Parathyroid adenoma (tissue), 2 donors: Measurements from ENCODE around the gene AGK.

ENCODE experiments used
- H2AFZ ChIP-seq: fragments of 300-600 bp; sonication (generic); one replicate; pipeline ENCODE4 v1.7.0; 2017; ENCODE audit warnings: antibody characterized with exemption, mild to moderate bottlenecking
- H3K27ac ChIP-seq: fragments of 300-600 bp; sonication (generic); one replicate; pipeline ENCODE4 v1.7.0; 2017
- H3K27me3 ChIP-seq: fragments of 300-600 bp; sonication (generic); one replicate; pipeline ENCODE4 v1.7.0; 2017; ENCODE audit warnings: low read length; ENCODE audit not compliant: control insufficient read depth, insufficient read depth
- H3K36me3 ChIP-seq: fragments of 300-600 bp; sonication (generic); one replicate; pipeline ENCODE4 v1.7.0; 2017; ENCODE audit warnings: low read length; ENCODE audit not compliant: control insufficient read depth, insufficient read depth
- H3K4me1 ChIP-seq: fragments of 300-600 bp; sonication (generic); one replicate; pipeline ENCODE4 v1.7.0; 2017; ENCODE audit warnings: control low read depth
- H3K4me2 ChIP-seq: fragments of 300-600 bp; sonication (generic); one replicate; pipeline ENCODE4 v1.7.0; 2017; ENCODE audit warnings: low read length
- H3K4me3 ChIP-seq: fragments of 300-600 bp; sonication (generic); one replicate; pipeline ENCODE4 v1.7.0; 2017; ENCODE audit warnings: low read depth, low read length
- H3K79me2 ChIP-seq: fragments of 300-600 bp; sonication (generic); one replicate; pipeline ENCODE4 v1.7.0; 2017; ENCODE audit warnings: control low read depth
- H3K9ac ChIP-seq: fragments of 300-600 bp; sonication (generic); one replicate; pipeline ENCODE4 v1.7.0; 2017; ENCODE audit warnings: mild to moderate bottlenecking
- H3K9me3 ChIP-seq: fragments of 300-600 bp; sonication (generic); one replicate; pipeline ENCODE4 v1.7.0; 2017; ENCODE audit warnings: low read length; ENCODE audit not compliant: control insufficient read depth
- CTCF ChIP-seq: fragments of 300-600 bp; sonication (generic); IDR thresholded peaks from one replicate; pipeline ENCODE4 v1.7.0; 2017; ENCODE audit warnings: antibody characterized with exemption, mild to moderate bottlenecking
- donor health status: primary hyperparathyroidism.

AGK gene

DNA sequence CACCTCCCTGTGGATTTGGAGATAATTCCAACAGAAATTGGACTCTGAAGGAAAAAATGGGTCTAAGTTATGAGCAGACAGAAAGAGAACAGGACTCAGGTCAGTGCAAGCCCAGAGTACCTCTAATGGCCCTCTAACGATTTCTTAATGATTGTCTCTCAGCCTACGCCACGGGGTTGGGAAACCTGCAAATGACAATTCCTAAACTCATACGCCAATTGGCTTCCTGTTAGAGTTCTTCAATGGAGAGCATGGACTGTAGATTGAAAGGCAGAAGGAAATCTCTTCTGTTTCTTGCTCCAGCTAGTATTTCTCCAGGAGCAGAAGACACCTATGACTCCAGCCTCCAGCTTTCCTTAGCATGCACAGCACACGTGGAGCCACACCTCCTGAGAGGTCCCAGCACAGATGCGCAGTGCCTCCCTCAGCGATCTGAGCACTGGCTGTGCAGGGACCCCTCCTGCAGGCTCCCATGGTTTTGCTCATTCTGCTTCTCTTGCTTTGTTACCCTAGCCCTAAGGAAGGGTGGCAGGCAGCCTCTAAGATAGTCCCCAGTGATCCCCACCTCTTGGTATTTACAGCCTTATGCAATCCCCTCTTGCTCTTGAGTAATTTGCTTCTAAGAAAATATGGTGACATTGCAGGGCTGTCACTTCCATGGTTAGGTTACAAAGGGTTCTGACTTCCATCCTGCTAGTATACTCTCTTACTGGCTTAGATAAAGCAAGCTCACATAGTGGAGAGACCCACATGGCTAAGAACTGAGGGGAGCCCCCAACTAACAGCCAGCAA, 120.7 kb downstream of the AGK start:
- Histone ChIP-seq H3K79me2 (no peaks in the 10 kb centered on the region), H3K9me3 (no peaks in the 10 kb centered on the region), H3K9ac (no peak overlapping the region), H2AFZ (no peak overlapping the region), H3K4me1 (no peaks in the 10 kb centered on the region), H3K4me2 (no peak overlapping the region), H3K36me3 (no peaks in the 10 kb centered on the region), H3K27ac (no peak overlapping the region), H3K27me3 (no peaks in the 10 kb centered on the region), H3K4me3 (no peak overlapping the region)
- no peak for TF ChIP-seq CTCF

DNA sequence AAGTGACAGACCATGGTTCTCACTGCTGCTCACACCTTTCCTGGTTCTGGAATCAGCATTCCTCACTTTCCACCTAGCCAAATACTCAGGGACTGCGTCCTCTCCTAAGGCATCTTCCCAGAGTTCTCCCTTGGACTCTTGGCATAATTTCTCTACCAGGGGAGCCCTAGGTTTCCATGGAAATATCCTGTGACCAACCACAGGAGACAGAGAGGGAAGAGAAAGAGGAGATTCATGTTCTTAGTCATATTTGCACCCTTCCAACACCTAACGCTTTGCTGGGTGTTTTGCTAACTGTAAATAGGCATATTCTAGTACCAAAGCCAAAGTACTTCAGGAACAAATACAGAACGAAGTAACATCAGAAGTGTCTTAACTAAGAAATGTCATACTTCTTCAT, 122.1 kb downstream of the AGK start:
- Histone ChIP-seq H3K4me1 (no peaks in the 10 kb centered on the region), H3K27me3 (no peaks in the 10 kb centered on the region)

GRCh38 chr7:141674171-141674671, 123.0 kb downstream of the AGK start:
- H3K4me2 ChIP-seq: no peak overlapping the region
- H3K36me3 ChIP-seq: no peaks in the 10 kb centered on the region
- no peak for TF ChIP-seq CTCF
- no peak overlapping the region for H2AFZ ChIP-seq
- no peak overlapping the region for H3K4me3 ChIP-seq
- no peak overlapping the region for H3K9ac ChIP-seq
- H3K9me3 ChIP-seq: no peaks in the 10 kb centered on the region
- no peaks in the 10 kb centered on the region for H3K27me3 ChIP-seq
- no peaks in the 10 kb centered on the region for H3K4me1 ChIP-seq
- no peaks in the 10 kb centered on the region for H3K79me2 ChIP-seq
- peak overlapping the region; percentile 5 for H3K27ac ChIP-seq

More for the DNA sequence above, 122.1 kb downstream of the AGK start:
- no peaks in the 10 kb centered on the region for H3K79me2 ChIP-seq
- H3K9ac ChIP-seq: no peak overlapping the region
- no peak for TF ChIP-seq CTCF
- H3K27ac ChIP-seq: no peak overlapping the region
- no peak overlapping the region for H3K4me2 ChIP-seq
- H3K36me3 ChIP-seq: no peaks in the 10 kb centered on the region
- no peak overlapping the region for H3K4me3 ChIP-seq
- no peak overlapping the region for H2AFZ ChIP-seq
- H3K9me3 ChIP-seq: no peaks in the 10 kb centered on the region

DNA sequence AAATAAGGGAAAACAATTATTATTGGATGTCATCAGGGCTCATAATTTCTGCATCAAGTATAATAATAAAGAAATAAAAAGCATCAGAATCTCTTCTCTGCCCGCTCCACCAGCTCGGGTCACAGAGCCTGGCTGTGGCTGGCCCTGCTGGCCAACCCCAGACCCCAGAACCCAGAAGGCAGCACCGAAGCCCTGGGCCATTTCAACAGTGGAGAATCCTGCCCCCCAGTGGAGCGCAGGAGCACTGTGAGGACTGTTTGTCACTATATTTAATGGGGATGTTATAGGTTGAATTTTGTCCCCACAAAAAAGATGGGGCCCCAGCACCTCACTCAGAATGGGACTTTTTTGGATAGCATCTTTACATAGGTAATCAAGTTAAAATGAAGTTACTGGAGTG, 123.5 kb downstream of the AGK start:
- no peaks in the 10 kb centered on the region for H3K27me3 ChIP-seq
- peak; percentile 18 for TF ChIP-seq CTCF
- no peaks in the 10 kb centered on the region for H3K36me3 ChIP-seq
- H3K79me2 ChIP-seq: no peaks in the 10 kb centered on the region
- no peak overlapping the region for H3K27ac ChIP-seq
- no peak overlapping the region for H3K4me2 ChIP-seq
- no peak overlapping the region for H2AFZ ChIP-seq
- H3K4me1 ChIP-seq: no peaks in the 10 kb centered on the region
- H3K4me3 ChIP-seq: no peak overlapping the region
- no peaks in the 10 kb centered on the region for H3K9me3 ChIP-seq
- H3K9ac ChIP-seq: no peak overlapping the region
